AG10803 (cell line): Measurements from ENCODE around the gene RPL39L.
A peak's percentile ranks its signal among the peaks of the same experiment; 100 is the strongest.

Experiments
- DNase-seq: peaks from one replicate; pipeline ENCODE4 v3.0.0; 2010; ENCODE audit warnings: low read depth
- H3K4me3 ChIP-seq: 2 replicates; pipeline ENCODE4 v1.5.1; 2011; ENCODE audit warnings: mild to moderate bottlenecking, low read length, control low read depth
- TF ChIP-seq, protein P1 (sequence below): conservative IDR thresholded peaks from 2 replicates; pipeline ENCODE4 v1.5.1; 2011; ENCODE audit warnings: mild to moderate bottlenecking, low read length, control low read depth, inconsistent platforms

RPL39L gene

DNA sequence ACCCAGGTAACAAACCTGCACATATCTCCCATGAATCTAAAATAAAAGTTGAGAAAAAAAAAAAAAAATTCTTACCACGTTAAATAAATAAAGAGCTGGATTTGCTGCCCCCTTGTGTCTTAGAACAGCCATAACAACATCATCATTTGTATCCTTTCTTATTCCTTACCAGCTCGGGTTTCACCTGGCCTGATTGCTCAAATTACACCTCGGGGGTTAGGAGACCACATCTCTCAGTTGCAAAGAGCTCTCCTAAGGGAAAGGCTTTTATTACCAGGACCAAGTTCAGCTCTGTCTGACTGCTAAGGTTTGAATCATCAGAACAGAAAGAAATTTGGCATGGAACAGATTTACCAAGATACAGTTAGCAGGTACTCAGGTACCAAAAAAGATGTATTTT, 25.8 kb upstream of the RPL39L start:
- DNase-seq = peak; percentile 64
- TF ChIP-seq, protein P1, sequence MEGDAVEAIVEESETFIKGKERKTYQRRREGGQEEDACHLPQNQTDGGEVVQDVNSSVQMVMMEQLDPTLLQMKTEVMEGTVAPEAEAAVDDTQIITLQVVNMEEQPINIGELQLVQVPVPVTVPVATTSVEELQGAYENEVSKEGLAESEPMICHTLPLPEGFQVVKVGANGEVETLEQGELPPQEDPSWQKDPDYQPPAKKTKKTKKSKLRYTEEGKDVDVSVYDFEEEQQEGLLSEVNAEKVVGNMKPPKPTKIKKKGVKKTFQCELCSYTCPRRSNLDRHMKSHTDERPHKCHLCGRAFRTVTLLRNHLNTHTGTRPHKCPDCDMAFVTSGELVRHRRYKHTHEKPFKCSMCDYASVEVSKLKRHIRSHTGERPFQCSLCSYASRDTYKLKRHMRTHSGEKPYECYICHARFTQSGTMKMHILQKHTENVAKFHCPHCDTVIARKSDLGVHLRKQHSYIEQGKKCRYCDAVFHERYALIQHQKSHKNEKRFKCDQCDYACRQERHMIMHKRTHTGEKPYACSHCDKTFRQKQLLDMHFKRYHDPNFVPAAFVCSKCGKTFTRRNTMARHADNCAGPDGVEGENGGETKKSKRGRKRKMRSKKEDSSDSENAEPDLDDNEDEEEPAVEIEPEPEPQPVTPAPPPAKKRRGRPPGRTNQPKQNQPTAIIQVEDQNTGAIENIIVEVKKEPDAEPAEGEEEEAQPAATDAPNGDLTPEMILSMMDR = peak; percentile 72
- no peak overlapping the region for H3K4me3 ChIP-seq

DNA sequence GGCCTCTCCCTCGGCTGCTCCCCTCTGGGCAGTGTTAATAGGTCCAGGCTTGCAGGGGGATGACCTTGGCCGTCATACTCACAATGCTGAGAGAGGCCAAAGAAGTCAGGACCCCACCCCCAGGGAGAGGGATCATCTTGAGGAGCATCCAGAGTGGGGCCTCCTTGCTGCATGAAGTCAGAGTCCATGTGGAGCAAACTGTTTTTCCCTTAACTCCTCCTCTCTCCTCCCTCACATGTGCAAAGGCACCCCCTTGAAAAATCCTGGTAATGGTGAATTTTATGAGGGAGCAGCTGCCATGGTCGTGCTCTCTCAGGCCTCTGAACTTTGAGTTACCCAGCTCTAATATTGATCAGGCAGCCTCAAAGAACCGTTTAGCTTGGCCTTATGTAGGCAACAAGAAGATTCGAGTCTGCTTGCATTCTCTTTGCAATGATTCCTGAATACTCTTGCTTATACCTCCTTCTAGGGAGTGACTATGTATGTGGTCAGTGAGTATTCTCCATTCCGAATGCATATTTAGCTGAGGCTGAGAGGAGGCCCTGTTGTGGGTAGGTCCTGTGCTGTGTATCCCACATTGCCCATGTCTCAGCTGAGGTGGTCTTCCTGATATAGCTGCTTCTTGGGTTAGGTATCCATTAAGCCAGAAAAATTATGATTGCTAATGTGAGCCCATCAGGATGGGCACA, 23.1 kb upstream of the RPL39L start:
- no peak overlapping the region for H3K4me3 ChIP-seq
- TF ChIP-seq, protein P1 = no peak
- DNase-seq = no peak

DNA sequence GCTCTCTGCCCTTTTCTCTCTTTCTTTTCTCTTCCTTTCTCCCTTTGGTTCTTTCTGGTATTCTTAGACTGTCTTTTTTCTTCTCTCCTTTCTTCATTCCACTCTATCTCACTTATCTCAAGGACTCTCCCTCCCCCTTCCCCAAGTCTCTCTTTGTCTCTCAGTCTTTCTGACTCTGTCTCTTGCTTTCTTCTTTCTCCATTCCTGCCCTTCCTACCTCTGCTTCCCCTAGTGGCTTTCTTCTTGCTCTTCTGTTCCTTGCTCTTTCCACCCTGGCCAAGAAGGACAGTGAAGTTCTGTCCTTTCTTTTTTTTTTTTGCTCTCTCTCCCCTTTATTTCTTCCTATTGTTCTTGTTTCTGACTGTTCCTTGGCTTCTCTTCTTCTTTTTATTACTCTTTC, 22.3 kb upstream of the RPL39L start:
- TF ChIP-seq, protein P1 = no peak
- H3K4me3 ChIP-seq = no peak overlapping the region
- DNase-seq = no peak

DNA sequence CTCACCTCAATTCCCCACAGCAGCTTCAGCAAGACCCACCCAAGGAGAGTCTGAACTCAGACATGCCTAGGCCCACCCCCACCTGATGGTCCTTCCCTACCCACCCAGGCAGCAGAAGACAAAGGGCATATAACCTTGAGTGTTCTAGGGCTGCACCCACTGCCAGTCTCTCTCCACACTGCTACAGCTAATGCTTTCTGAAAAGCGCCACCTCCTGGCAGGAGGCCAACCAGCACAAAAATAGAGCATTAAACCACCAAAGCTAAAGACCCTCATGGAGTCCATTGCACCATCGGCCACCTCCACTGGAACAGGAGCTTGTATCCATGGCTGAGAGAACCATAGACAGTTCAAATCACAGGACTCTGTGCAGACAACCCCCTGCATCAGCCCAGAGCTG, 11.3 kb upstream of the RPL39L start:
- TF ChIP-seq, protein P1 = no peak
- no peak overlapping the region for H3K4me3 ChIP-seq
- DNase-seq = no peak

DNA sequence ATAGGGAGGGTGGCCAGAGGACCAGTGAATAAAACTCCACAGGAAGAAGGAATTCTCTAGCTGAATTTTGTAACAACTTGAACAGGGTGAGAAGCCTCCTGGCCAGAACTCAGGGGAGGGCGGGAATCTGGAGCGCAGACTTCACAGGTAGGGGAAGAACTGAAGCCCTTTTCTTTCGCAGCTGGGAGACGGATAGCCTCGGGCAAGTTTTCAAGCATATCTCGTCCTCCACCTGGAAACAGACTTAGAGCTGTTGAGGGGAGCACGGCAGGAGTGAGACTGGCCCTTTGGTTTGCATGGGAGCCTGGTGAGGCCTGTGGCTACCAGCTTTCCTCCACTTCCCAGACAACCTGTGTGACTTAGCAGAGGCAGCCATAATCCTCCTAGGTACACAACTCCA, 10.9 kb upstream of the RPL39L start:
- no peak for DNase-seq
- TF ChIP-seq, protein P1 = no peak
- H3K4me3 ChIP-seq = no peak overlapping the region

DNA sequence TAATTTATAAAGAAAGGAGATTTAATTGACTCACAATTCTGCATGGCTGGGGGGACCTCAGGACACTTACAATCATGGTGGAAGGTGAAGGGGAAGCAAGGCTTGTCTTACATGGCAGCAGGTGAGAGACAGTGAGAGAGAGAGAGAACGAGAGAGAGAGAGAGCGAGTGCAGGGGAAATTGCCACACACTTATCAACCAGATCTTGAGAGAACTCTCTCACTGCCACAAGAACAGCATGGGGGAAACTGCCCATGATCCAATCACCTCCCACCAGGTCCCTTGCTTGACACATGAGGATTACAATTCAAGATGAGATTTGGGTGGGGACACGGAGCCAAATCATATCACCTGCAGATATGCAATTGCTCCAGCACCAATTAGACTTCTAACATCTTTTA, 7.1 kb upstream of the RPL39L start:
- DNase-seq = no peak
- no peak overlapping the region for H3K4me3 ChIP-seq
- TF ChIP-seq, protein P1 = no peak

DNA sequence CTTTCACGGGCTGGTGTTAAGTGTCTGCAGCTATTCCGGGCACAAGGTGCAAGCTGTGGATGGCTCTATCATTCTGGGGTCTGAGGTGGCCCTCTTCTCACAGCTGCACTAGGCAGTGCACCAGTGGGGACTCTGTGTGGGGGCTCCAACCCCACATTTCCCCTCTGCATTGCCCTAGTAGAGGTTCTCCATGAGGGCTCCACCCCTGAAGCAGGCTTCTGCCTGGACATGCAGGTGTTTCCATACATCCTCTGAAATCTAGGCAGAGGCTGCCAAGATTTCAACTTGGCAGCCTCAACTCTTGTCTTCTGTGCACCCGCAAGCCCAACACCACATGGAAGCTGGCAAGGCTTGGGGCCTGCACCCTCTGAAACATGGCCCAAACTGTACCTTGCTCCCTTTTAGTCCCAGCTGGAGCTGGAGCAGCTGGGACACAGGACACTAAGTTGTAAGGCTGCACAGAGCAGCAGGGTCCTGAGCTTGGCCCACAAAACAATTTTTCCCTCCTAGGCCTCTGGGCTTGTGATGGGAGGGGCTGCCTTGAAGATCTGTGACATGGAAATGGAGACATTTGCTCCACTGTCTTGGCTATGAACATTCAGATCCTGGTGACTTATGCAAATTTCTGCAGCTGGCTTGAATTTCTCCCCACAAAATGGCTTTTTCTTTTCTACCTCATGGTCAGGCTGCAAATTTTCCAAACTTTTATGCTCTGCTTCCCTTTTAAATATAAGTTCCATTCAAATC, 6.0 kb upstream of the RPL39L start:
- TF ChIP-seq, protein P1 = no peak
- H3K4me3 ChIP-seq = no peak overlapping the region
- no peak for DNase-seq
